Urothelium cell line (cell line): ENCODE results near the gene PCBP3.
"Not testable (repeated sequence)": the region's sequence is repeated elsewhere in the genome, so short reads cannot be mapped to it uniquely, and the experiment has no call there.

Experiments
- DNase-seq: peaks from one replicate; pipeline ENCODE4 v3.0.0; 2011; ENCODE audit warnings: low spot score, mixed read lengths
- FAIRE-seq: peaks from 2 replicates; lab custom pipeline; 2011; peaks lifted over from hg19 to GRCh38; lab: Jason Lieb, UNC

The PCBP3 gene

DNA sequence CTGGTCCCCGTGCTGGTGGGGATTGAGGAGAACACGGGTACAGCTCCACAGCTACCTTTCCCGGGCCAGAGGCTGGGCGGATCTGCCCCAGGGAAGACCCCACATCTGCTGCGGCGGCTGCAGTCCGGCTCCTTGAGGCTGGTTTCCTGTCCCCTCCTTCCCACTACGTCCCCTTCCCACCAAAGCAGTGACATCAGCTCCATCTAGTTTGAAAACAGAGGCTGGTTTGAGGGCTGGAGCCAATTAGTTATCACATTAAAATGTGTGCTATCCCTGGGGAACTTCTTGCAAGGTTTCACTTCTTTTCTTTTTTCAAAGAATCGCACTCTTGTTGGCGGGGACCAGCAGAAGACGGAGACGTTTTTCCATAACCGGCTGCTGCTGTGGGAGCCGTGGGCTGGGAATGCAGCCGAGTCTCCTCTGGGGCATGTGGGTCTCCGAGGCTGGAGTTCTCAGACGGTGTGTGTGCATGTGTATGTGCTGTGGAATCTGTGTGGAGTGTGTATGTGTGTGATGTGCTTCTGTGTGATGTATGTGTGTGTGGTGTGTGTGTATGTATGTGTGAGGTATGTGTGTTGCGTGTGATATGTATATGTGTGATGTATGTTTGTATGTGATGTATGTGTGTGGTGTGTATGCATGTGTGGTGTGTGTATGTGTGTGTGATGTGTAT is 8.9 kb upstream of the PCBP3 start:
- DNase-seq = peak; percentile 25
- no peak for FAIRE-seq

DNA sequence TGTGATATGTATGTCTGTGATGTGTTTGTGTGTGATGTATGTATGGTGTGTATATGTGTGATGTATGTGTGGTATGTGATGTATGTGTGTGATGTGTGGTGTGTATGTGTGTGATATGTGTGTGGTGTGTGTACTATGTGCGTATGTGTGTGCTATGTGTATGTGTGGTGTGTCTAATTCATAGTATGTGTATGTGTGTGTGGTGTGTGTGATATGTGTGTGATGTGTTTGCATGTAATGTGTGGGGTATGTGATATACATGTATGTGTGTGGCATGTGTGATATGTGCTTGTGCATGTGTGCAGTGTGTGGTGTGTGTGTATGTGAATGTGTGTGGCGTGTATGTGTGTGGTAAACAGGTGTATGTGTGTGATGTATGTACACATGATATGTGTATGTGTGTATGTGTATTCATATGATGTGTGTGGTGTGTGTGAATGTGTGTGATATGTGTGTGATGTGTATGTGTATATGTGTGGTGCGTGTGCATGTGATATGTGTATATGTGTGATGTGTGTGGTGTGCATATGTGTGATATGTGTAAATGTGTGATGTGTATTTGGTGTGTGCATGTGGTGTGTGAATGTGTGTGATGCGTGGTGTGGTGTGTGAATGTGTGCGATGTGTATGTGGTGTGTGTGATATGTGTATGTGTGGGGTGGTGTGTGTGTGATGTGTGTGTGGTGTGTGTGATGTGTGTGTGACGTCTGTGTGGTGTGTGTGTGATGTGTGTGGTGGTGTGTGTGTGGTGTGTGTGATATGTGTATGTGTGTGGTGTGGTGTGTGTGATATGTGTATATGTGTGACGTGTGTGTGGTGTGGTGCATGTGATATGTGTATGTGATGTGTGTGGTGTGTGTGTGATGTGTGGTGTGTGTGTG is 8.0 kb upstream of the PCBP3 start:
- FAIRE-seq (no peak), DNase-seq (no peak)

DNA sequence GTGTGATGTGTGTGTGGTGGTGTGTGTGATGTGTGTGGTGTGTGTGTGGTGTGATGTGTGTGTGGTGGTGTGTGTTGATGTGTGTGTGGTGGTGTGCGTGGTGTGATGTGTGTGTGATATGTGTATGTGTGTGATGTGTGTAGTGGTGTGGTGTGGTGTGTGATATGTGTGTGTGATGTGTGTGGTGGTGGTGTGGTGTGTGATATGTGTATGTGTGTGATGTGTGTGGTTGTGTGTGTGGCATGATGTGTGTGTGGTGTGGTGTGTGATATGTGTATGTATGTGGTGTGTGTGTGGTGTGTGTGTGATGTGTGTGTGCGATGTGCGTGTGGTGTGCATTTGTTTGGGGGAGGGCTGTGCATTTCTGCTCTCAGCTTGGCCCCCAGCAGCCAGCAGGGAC is 7.1 kb upstream of the PCBP3 start:
- DNase-seq (no peak), FAIRE-seq (no peak)

DNA sequence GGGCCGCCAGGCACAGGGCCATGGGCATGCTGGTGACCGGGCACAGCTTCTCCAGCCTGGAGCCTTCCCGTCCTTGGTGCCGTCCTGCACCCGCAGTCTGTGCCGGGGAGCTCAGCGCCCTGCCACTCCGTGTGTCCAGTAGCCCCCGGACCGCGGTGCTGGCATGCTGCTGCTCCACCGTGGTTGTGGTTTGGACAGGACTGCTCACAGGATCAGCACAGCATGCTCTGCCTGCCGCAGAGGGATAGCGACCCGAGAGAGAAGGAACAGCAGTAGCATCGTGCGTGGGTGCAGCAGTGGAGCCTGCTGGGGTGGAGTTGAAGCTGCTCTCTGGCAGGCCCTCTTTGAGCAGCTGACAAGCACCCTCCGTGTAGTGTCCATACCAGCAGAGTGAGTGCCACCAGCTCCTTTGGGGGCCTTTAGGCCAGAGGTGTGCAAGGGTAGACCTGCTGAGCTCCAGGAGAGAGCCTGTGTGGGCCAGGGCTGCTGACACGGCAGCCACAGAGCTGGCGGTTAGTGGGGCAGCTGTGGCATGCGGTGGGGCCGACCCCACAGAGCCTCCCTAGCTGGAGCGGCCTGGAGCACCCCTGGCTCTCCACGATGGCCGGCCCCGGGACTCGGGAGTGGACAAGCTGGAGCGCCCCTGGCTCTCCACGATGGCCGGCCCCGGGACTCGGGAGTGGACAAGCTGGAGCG is 6.4 kb upstream of the PCBP3 start:
- no peak for DNase-seq
- FAIRE-seq = no peak

DNA sequence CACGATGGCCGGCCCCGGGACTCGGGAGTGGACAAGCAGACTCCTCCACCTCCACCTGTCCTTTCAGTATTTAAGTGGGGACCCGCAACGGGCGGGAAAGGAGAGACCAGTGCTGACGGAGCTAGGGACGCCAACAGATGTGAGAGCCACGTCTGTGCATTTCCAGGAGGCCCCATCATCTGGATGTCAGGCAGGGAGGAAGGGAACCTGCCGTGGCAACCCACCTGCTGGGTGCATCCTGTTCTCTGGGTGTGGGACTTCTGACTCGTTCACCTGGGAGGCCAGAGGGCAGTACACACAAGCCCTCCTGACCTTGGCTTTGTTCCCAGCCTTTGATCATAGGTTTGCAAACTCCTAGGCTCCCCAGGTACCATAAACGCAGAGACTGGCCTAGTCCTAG is 5.6 kb upstream of the PCBP3 start:
- no peak for FAIRE-seq
- DNase-seq = no peak

DNA sequence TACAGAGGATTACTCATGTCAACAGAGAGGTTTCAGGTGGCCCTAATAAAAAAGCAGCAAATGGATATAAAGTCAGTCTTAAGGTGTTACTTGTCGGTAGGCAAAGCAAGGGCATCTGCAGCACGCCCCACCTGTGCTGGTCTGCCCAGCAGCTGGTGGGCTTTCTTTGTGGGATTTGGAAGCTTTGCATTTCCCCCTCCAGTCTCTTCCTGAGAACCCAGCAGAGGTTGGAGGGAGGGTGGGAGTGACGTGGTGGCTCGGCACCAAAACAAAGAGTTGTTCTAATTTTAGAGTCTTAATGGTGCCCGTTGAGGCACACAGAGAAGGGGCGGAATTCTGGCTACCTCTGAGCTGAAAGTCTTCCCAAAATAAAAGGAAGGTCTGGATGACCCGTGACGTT is 4.8 kb upstream of the PCBP3 start:
- DNase-seq (no peak), FAIRE-seq (no peak)

DNA sequence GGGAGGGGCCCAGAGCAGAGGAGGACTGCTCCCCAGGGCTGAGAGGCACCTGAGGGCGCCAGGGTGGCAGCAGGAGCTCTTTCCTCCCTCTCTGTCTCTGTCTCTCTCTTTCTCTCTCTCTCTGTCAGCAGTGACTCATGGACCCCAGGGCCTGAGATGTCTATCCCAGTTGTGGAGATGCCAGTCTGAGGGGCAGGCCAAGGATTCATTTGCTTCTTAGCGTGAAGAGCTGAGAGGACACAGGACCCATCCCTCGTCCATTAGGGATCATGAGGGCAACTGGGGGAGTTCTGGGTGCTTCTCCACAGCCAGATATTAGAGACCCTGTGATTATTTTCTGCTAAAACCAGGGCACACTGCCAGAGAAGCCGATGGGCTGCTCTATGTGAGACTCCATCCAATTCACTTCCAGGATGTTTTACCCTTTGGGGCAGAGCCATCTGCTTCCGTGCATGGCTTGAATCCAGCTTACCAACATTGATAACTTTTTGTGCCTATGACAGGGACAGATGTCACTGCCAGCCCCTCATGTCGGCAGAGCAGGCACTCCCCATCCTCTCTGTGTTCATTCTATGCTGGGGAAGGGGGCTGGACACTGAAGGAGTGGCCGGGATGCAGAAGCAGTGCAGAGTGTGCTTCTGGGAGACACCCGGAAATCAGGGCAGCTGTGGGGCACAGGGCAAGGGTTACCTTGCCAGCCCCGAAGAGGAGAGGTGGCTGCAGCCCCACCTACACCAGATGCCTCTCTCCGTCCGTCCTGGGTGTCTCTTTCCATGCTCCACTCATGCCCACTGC is 4.1 kb upstream of the PCBP3 start:
- DNase-seq = no peak

DNA sequence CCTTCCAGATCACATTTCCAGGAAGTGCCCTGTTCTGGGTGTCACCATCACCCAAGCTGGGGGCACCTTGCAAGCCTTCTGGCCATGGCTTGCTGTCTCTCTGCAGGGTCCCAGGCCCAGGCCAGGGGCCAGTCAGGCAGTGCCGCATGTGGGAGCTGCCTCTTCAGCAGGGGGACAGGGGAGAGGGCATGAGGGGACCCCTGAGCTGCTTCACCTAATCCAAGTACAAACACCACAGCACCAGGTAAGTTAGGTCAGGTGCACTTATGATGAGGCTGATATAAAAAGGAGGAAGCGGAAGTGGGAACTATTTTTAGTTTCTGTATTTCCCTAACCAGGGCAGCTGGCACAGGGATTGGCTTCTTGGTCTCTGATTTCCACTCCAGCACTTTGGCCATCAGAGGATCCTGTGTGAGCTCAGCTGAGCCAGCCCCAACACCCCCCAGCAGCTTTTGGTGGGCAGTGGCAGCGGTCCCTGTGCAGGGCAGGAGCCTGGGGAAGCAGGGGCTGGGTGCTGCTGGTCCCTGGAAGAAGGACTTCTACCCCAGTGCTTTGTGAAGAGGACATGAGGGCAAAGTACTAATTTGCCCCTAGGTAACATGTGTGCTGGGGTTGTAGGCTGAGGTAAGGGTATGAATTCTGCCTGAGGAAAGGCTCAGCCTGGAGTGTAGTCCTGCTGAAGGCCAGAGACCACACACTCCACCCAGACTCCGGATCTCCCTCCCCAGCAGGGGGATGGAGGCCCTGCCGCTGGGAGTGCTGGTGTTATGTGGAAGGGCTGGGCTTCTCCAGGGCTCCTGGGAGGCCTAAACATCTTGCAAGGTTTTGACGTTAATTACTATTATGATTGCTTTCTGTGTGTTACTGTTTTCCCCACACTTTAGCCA is 3.3 kb upstream of the PCBP3 start:
- DNase-seq (no peak), FAIRE-seq (no peak)

More for the DNA sequence above, 4.1 kb upstream of the PCBP3 start:
- FAIRE-seq = no peak

DNA sequence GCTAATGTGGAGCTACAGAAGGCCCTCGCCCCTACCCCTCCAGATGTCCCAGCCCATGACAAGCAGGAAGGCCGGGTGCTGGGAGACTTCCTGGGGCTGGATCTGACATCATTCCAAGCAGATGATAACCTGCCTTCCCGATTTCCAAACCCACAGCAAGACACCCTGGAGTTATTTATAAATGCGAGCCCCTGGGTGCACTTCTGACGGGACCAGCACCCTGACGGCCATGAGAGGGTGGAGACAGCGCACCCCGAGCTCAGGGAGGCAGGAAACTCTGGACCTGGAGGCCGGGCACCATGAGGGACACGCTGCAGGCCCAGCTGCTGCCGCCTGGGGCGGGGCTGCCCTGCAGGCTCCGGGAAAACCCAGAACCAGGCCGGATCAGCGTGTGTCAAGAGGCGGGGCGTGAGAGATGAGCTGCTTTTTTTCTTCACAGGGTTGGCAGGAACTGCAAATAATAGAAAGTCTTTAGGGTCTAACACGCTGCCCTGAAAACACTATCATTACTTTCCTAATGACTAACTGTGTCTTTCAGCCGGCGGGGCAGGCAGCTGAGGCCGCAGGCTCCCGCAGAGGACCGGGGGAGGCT is 2.5 kb upstream of the PCBP3 start:
- FAIRE-seq = no peak
- no peak for DNase-seq

DNA sequence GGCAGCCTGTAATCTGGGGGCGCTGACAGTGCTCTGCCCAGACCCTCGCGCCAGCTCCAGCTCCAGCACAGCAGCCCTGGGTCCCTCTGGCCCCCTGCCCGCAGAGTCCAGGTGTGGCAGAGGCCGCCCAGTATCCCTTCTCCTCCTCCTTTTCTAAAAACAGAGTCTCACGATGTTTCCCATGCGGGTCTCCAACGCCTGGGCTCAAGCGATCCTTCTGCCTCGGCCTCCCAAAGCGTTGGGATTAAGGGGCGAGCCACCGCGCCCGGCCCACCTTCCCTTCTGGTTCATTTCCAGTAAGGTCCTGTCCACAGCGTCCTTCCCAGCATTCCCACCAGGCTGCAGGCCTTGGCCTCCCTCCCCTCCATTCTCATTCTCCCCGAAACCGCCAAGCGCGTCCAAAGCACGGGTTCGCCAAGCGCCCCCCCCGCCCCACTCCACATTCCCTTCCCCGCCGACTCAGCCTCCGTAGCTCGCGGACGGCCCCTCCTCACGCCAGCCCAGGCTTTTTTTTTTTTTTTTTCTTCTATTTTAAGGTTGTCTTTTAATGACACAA is 2.0 kb upstream of the PCBP3 start:
- no peak for FAIRE-seq
- no peak for DNase-seq

DNA sequence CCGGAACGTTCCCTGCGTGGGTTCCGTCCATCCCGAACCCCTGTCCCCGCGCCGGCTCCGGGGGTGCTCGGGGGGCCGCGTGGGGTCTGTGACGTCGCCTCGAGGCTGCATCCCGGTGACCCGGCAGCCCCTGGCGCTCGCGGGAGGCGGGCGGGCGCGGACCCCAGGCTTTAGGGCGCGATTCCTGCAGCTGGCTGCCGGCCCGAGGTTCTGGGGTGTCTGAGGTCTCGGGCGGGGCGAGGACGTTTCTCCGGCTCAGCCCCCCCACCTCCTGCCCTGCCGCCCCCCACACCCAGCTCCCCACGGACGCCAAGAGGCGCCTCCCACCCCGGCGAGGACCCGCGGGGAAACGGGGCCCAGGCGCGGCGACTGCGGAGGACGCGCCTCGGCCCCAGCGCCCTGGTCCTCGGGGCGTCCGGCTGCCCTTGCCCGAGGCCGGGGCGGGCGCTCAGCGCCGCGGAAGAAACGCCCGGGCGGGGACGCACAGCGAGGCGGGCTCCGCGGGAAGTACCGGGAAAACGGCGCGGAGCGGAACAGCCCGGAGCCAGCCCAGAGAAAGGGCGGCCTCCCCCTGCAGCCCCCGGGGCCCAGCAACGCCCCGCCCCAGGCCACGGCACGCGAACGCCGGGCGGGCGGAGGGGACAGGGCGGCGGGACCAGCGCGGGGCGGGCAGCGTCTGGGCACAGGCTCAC is 1.3 kb upstream of the PCBP3 start:
- DNase-seq = no peak
- no peak for FAIRE-seq

DNA sequence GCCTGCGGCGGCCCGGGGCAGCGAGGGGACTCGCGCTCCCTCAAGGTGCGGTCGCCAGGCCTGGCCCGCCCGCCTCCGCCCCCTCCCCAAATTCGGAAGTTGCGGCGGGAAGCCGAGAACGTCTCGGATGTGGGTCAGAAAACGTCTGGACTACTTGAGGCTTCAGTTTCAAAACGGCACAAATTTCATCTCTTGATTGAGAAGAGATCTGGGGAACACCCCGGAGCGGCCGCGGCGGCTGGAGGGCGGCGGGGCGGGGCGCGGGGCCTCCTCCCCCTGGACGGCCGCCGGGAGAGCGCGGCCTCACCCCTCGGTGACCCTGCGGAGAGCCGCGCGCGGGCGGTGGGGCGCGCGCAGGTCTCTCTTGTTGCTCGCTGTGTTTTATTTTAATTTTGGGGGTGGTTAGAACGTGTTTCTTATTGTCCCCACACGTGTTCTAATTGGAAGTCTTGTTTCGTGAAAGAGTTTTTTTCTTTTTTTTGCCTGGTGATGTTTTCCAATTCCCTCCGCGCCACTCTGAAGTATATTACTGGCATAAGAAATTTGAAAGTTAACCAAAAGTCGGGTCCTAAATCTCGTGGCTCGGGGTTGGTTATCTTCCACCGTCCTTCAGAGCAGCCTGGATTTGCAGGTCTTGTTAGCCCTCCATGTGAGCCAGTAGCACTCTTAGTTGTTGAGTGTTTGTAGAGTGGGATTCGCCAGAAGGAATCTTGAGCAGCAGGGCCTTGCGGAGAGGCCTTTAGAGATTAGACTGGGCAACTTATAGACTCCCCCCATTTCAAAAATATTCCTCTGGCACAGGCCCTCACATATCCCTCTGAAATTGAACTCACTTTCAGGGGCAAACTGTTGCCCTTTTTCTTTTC is 749 bp downstream of the PCBP3 start:
- DNase-seq (no peak), FAIRE-seq (no peak)

DNA sequence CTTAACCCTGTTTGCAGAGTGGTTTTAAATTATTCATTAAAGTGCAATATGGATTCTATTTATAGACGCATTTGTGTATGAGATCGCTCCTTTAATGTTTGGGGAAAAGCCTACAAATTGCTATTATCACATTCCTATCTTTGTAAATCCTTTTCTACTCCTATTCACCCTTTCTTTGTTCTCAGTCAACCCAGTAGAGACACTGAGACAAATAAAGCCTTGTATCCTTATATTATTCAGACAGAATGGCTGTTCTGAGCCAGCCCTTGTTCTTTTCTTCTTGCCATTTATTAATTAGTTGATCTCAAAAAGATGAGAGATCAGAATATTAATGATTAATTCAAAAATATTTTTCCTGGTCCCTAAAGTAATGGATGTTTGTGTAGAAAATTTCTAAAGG is 8.4 kb downstream of the PCBP3 start:
- FAIRE-seq (no peak), DNase-seq (no peak)

DNA sequence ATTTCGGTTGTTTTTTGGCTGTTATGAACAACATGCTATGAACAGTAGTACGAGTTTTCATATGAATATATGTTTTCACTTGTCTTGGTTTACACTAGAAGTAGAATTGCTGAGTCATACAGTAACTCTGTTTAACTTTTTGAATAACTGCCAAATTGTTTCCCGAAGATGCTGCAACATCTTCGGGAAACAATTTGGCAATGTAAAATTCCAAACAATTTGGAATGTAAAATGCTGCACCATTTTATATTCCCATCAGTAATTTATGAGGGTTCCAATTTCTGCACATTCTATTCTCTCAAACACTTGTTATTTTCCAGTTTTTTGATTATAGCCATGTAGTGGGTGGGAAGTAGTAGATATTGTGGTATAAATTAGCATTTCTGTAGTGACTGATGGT is 11.6 kb downstream of the PCBP3 start:
- FAIRE-seq = no peak
- DNase-seq = no peak

DNA sequence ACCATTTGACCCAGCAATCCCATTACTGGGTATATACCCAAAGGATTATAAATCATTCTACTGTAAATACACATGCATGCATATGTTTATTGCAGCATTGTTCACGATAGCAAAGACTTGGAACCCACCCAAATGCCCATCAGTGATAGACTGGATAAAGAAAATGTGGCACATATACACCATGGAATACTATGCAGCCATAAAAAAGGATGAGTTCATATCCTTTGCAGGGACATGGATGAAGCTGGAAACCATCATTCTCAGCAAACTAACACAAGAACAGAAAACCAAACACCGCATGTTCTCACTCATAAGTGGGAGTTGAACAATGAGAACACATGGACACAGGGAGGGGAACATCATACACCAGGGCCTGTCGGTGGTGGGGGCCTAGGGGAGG is 12.6 kb downstream of the PCBP3 start:
- not testable (repeated sequence) for FAIRE-seq

DNA sequence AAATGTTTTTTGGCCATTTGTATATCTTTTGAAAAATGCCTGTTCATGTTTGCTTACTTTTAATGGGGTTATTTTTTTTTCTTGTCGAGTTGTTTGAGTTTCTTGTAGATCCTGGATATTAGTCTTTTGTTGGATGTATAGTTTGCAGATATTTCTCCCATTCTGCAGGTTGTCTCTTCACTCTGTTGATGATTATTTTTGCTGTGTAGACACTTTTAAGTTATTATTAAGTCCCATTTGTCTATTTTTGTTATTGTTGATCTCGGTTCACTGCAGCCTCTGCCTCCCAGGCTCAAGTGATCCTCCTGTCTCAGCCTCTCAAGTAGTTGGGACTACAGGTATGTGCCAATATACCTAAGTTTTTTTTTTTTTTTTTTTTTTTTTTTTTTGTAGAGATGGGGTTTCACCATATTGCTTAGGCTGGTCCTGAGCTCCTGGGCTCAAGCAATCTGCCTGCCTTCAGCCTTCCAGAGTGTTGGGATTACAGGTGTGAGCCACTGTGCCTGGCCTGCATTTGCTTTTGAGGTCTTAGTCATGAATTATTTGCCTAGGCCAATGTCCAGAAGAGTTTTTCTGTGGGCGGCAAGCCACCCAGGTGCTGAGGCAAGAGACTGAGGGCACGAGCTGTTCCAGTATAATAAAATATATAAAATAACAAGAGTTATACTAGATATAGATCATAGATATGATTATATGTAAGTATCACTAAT is 18.5 kb downstream of the PCBP3 start:
- not testable (repeated sequence) for FAIRE-seq, DNase-seq

More for the DNA sequence above, 12.6 kb downstream of the PCBP3 start:
- DNase-seq = not testable (repeated sequence)
